Upper lobe of left lung (tissue), 4 donors: ENCODE measurements around the gene KDM4B.

Experiments used
- POLR2A ChIP-seq, 4 donors: fragments of 450-650 bp; IDR thresholded peaks; one replicate each; pipeline ENCODE4 v1.5.1; 2016 to 2017; ENCODE audit warnings: antibody characterized with exemption in 4 of 4, mild to moderate bottlenecking in 2 of 4
- TF ChIP-seq, protein P1 (sequence below), 6 experiments: fragments of 450-650 bp in 4 of 6; fragments of 200-600 bp in 2 of 6; sonication (generic) in 2 of 6; IDR thresholded peaks; one replicate each; pipeline ENCODE4 v1.5.1; 2016 to 2019; ENCODE audit warnings: antibody characterized with exemption in 6 of 6

DNA sequence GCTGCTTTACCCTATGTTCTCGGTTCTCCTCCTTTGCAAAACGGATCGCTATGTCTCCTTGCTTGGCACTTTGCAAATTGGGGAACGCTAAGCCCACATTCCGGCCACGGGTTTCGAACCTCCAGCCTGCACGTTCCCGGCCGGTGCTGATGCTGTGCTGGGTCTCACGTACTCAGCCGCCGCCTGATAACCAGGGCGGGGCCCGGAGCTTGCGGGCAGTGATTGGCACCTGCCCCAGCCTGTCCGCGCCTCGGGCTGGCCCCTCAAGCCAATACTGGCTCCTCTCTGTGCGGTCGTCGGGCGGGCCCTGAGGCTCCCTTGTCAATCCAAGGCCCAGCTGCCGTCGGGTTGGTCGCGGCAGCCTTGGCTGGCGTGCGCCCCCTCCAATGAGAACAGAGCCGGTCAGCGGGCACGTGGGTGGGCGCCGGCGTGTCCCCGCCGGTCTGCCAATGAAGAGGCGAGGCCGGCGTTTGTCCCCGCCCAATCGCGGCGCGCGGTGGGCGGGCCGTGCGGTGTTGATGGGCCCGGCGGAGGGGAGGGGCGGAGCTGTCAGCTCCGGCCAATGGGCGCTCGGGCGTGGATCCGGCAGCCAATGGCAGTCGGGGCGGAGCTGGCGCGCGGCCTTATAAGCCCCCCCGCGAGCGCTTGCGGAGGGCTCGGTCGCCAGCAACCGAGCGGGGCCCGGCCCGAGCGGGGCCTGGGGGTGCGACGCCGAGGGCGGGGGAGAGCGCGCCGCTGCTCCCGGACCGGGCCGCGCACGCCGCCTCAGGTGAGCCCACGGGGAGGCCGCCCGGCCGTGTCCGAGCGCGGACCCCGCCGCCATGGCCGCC is at the start of gene KDM4B:
- TF ChIP-seq, protein P1, sequence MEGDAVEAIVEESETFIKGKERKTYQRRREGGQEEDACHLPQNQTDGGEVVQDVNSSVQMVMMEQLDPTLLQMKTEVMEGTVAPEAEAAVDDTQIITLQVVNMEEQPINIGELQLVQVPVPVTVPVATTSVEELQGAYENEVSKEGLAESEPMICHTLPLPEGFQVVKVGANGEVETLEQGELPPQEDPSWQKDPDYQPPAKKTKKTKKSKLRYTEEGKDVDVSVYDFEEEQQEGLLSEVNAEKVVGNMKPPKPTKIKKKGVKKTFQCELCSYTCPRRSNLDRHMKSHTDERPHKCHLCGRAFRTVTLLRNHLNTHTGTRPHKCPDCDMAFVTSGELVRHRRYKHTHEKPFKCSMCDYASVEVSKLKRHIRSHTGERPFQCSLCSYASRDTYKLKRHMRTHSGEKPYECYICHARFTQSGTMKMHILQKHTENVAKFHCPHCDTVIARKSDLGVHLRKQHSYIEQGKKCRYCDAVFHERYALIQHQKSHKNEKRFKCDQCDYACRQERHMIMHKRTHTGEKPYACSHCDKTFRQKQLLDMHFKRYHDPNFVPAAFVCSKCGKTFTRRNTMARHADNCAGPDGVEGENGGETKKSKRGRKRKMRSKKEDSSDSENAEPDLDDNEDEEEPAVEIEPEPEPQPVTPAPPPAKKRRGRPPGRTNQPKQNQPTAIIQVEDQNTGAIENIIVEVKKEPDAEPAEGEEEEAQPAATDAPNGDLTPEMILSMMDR (IDR thresholded peaks at IDR 0.05) = peak in 2 of 6 experiments; percentile 9 to 22
- peak in 3 of 4 donors; percentile 90 to 98 (median 93) for TF ChIP-seq POLR2A (IDR thresholded peaks at IDR 0.05)
